Transverse colon (tissue), 4 donors: ENCODE results near the gene LRRFIP2.
"Not testable (repeated sequence)": the region's sequence is repeated elsewhere in the genome, so short reads cannot be mapped to it uniquely, and the experiment has no call there.

Experiments used
- CTCF ChIP-seq, 5 experiments: fragments of 200-600 bp in 3 of 5; fragments of 450-650 bp in 2 of 5; sonication (generic) in 3 of 5; IDR thresholded peaks; 1 replicate in 2 of 5; 2 replicates in 3 of 5; pipeline ENCODE4 v1.5.1; 2016 to 2017; ENCODE audit warnings: antibody characterized with exemption in 5 of 5, inconsistent platforms in 3 of 5, mild to moderate bottlenecking in 2 of 5, moderate library complexity in 1 of 5
- EP300 ChIP-seq: sonication (generic); formaldehyde crosslinking; IDR thresholded peaks from one replicate; pipeline ENCODE4 v1.6.1; 2017; ENCODE audit warnings: antibody characterized with exemption, low read depth
- POLR2A ChIP-seq: fragments of 450-650 bp; IDR thresholded peaks from one replicate; pipeline ENCODE4 v1.6.1; 2016; ENCODE audit warnings: antibody characterized with exemption, mild to moderate bottlenecking, moderate library complexity
- POLR2AphosphoS5 ChIP-seq, 3 donors: sonication (generic); formaldehyde crosslinking; IDR thresholded peaks; one replicate each; pipeline ENCODE4 v1.6.1; 2016; ENCODE audit warnings: antibody characterized with exemption in 3 of 3

GRCh38 chr3:37206041-37206440, 31.7 kb upstream of the LRRFIP2 start:
- TF ChIP-seq EP300; POLR2AphosphoS5 (IDR thresholded peaks at IDR 0.05); POLR2A; CTCF (IDR thresholded peaks at IDR 0.05): not testable (repeated sequence)
